GM10248 (cell line): Measurements from ENCODE around the gene GBP7.

Experiments
- CTCF ChIA-PET: fragments of 300-600 bp; sonication (Branson Sonifier 250); formaldehyde crosslinking; extraction: SDS; loops from one replicate; lab custom pipeline; 2021; ENCODE audit warnings: antibody characterized with exemption; lab: Yijun Ruan, JAX
- POLR2A ChIA-PET: fragments of 350-650 bp; sonication (Branson Sonifier 250); formaldehyde crosslinking; extraction: SDS; loops from one replicate; lab custom pipeline; 2020; ENCODE audit warnings: antibody characterized with exemption; lab: Yijun Ruan, JAX
- DNase-seq: peaks from one replicate; pipeline ENCODE4 v3.0.0; 2012; ENCODE audit errors: extremely low spot score
- TF ChIP-seq, protein P1 (sequence below): IDR thresholded peaks from 2 replicates; pipeline ENCODE4 v1.5.1; 2012; ENCODE audit warnings: mild to moderate bottlenecking, low read depth; ENCODE audit errors: extremely low read depth, missing control alignments, control extremely low read depth

Gene GBP7

GRCh38 chr1:89195476-89195875, 19.7 kb upstream of the GBP7 start:
- TF ChIP-seq, protein P1, sequence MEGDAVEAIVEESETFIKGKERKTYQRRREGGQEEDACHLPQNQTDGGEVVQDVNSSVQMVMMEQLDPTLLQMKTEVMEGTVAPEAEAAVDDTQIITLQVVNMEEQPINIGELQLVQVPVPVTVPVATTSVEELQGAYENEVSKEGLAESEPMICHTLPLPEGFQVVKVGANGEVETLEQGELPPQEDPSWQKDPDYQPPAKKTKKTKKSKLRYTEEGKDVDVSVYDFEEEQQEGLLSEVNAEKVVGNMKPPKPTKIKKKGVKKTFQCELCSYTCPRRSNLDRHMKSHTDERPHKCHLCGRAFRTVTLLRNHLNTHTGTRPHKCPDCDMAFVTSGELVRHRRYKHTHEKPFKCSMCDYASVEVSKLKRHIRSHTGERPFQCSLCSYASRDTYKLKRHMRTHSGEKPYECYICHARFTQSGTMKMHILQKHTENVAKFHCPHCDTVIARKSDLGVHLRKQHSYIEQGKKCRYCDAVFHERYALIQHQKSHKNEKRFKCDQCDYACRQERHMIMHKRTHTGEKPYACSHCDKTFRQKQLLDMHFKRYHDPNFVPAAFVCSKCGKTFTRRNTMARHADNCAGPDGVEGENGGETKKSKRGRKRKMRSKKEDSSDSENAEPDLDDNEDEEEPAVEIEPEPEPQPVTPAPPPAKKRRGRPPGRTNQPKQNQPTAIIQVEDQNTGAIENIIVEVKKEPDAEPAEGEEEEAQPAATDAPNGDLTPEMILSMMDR: no peak
- DNase-seq: no peak
- ChIA-PET POLR2A (no interaction called here), CTCF (no interaction called here)

DNA sequence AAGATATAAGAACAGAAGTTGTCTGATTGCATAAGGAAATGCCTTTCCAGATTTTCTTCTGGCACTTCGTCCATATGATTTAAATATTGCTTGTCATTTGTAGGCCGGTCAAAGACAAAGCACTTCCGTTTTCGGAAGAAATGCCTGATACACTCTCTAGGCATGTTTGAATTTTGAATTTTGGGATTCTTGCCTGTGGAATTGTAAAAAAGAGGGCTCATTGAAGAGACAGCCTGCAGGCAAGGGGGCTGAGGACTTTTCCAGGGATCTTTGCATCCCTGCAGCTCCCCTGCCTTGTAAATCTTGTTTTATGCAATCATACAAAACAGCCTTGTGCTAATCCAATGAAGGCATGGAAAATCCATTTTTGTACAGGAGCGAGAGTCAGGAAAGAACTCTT, 15.5 kb upstream of the GBP7 start:
- ChIA-PET CTCF (no interaction called here), POLR2A (no interaction called here)
- no peak for DNase-seq

DNA sequence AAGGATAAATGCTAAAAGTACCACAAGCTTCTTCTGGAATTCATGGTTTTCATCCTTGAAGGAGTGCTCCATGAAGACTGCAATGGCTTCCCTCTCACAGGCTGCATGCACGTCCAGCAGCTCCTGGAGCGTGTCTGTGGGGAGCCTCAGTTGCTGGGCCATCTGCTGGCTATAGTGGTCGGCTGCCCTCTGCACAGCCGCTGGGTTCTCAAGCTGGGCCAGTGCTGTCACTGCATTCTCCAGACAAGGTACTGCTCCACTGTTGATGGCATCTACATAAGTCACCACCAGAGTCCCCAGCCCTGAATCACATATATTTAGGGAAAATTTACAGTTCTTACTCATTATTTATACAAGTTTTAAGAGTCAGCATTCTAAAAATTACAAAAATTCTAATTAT, 14.2 kb upstream of the GBP7 start:
- no peak for DNase-seq
- CTCF ChIA-PET: interaction anchor here (1.0 to 1.2 kb wide), 2 partner anchors 8 to 11 kb away, joined by 3 read pairs; no protein-coding TSS in a partner anchor
- POLR2A ChIA-PET: no interaction called here
- TF ChIP-seq, protein P1: no peak

More for the DNA sequence above, 15.5 kb upstream of the GBP7 start:
- TF ChIP-seq, protein P1: no peak

DNA sequence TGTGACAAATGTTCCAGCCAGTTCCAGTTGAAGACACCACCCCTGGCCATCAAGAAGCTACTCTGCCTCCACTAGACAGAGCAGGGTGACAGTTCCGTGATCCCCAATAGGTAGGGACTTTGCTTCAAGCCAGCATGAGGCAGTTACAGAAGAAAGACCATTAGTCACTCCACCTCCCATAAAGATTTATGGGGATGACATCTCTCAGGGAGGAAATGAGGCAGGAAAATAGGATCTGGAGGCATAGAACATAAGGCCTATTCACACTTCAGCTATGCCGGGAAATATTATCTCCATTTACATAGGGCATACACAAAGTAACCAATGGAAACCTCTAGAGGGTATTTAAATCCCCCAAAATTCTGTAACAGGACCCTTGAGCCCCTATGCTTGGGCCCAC, 3.5 kb upstream of the GBP7 start:
- no peak for DNase-seq
- ChIA-PET CTCF (interaction anchor here (1.0 to 1.5 kb wide), 3 partner anchors 9 to 14 kb away, joined by 3 to 4 read pairs (median 3); no protein-coding TSS in a partner anchor), POLR2A (no interaction called here)
- TF ChIP-seq, protein P1: no peak

- ChIA-PET CTCF (interaction anchor here (1.0 to 1.8 kb wide), 4 partner anchors 9 to 24 kb away, joined by 3 to 10 read pairs (median 3); no protein-coding TSS in a partner anchor), POLR2A (no interaction called here)
- TF ChIP-seq, protein P1: no peak
- DNase-seq: no peak
Measured at GRCh38 chr1:89176971-89177370, 1.2 kb upstream of the GBP7 start.

- ChIA-PET CTCF (interaction anchor here (1.3 kb wide), 1 partner anchor 24 kb away, joined by 4 read pairs; the partner anchor contains the start of gene GBP4), POLR2A (no interaction called here)
- DNase-seq: no peak
- TF ChIP-seq, protein P1: no peak
Measured at GRCh38 chr1:89174491-89174890, 1.3 kb downstream of the GBP7 start.
